ENCODE measurements around the gene TNFSF10.
A peak's percentile ranks its signal among the peaks of the same experiment; 100 is the strongest.

Gene TNFSF10

GRCh38 chr3:172464306-172464705 is 58.9 kb downstream of the TNFSF10 start:
- H3K9me2 ChIP-seq (replicated peaks; ENCODE audit: insufficient read depth, low read length), result no peaks in the 10 kb centered on the region
- H2AFZ ChIP-seq (ENCODE audit: low read depth, low read length, severe bottlenecking), result no peak overlapping the region
- no peak overlapping the region for H3K4me2 ChIP-seq (ENCODE audit: low read depth, low read length, poor library complexity, severe bottlenecking)
- no peaks in the 10 kb centered on the region for H3K79me2 ChIP-seq (ENCODE audit: insufficient read depth, low read length)
- H3K9me3 ChIP-seq (ENCODE audit: insufficient read depth, low read length), result no peaks in the 10 kb centered on the region
- H3K27me3 ChIP-seq (ENCODE audit: low read length), result no peaks in the 10 kb centered on the region
- H4K20me1 ChIP-seq (ENCODE audit: low read depth, low read length), result no peaks in the 10 kb centered on the region
- no peaks in the 10 kb centered on the region for H3F3A ChIP-seq (ENCODE audit: insufficient read depth)
- no peak for TF ChIP-seq EZH2phosphoT487 (conservative IDR thresholded peaks at IDR 0.05; ENCODE audit: low read length)
- TF ChIP-seq, protein P1, sequence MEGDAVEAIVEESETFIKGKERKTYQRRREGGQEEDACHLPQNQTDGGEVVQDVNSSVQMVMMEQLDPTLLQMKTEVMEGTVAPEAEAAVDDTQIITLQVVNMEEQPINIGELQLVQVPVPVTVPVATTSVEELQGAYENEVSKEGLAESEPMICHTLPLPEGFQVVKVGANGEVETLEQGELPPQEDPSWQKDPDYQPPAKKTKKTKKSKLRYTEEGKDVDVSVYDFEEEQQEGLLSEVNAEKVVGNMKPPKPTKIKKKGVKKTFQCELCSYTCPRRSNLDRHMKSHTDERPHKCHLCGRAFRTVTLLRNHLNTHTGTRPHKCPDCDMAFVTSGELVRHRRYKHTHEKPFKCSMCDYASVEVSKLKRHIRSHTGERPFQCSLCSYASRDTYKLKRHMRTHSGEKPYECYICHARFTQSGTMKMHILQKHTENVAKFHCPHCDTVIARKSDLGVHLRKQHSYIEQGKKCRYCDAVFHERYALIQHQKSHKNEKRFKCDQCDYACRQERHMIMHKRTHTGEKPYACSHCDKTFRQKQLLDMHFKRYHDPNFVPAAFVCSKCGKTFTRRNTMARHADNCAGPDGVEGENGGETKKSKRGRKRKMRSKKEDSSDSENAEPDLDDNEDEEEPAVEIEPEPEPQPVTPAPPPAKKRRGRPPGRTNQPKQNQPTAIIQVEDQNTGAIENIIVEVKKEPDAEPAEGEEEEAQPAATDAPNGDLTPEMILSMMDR (IDR thresholded peaks at IDR 0.05; ENCODE audit: insufficient read depth, low read length, poor library complexity, severe bottlenecking), result no peak
- no peak overlapping the region for H3K27ac ChIP-seq (ENCODE audit: low read depth, low read length)
- H3K4me3 ChIP-seq (ENCODE audit: insufficient read depth, low read length, poor library complexity, severe bottlenecking), result no peak overlapping the region
- H3K9ac ChIP-seq (ENCODE audit: low read length), result no peak overlapping the region
- no peaks in the 10 kb centered on the region for H3K36me3 ChIP-seq (ENCODE audit: low read length)

DNA sequence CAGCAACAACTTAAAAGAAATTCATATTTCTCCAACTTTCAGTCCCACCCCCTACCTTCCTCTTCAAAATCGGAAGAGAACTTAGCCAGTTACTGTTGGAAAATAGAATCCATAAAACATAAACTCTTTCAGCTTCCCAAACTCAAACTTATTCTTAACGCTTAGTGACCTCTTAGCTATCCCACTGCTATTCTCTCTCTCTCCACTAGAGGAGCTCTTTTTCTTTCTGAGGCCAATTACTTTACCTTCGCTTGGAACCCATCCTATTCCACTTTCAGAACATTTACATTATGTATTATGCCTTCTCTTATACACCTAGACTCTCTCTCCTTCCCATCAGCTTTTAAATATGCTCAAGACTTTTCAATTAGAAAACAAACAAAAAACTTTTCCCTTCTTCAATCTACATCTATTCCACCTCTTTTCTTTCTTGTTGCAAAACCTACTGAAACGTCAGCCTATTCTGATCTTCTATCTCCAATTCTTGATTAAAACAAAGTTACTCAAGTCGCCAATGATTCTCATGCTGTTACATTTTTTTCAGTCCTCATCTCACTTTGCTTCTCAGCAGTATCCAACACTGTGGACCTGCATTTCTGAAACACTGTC is 61.6 kb downstream of the TNFSF10 start:
- no peak overlapping the region for H3K4me3 ChIP-seq (ENCODE audit: insufficient read depth, low read length, poor library complexity, severe bottlenecking)
- no peak overlapping the region for H3K27ac ChIP-seq (ENCODE audit: low read depth, low read length)
- H3K4me2 ChIP-seq (ENCODE audit: low read depth, low read length, poor library complexity, severe bottlenecking), result no peak overlapping the region
- H3K9me3 ChIP-seq (ENCODE audit: insufficient read depth, low read length), result no peaks in the 10 kb centered on the region
- no peak overlapping the region for H3K9ac ChIP-seq (ENCODE audit: low read length)
- no peaks in the 10 kb centered on the region for H3K79me2 ChIP-seq (ENCODE audit: insufficient read depth, low read length)
- H3K27me3 ChIP-seq (ENCODE audit: low read length), result no peaks in the 10 kb centered on the region
- no peak overlapping the region for H2AFZ ChIP-seq (ENCODE audit: low read depth, low read length, severe bottlenecking)
- TF ChIP-seq, protein P1 (IDR thresholded peaks at IDR 0.05; ENCODE audit: insufficient read depth, low read length, poor library complexity, severe bottlenecking), result peak; percentile 80
- TF ChIP-seq EZH2phosphoT487 (conservative IDR thresholded peaks at IDR 0.05; ENCODE audit: low read length), result no peak
- H3K36me3 ChIP-seq (ENCODE audit: low read length), result no peaks in the 10 kb centered on the region
- no peaks in the 10 kb centered on the region for H3F3A ChIP-seq (ENCODE audit: insufficient read depth)
- H4K20me1 ChIP-seq (ENCODE audit: low read depth, low read length), result no peaks in the 10 kb centered on the region
- no peaks in the 10 kb centered on the region for H3K9me2 ChIP-seq (replicated peaks; ENCODE audit: insufficient read depth, low read length)

GRCh38 chr3:172456404-172456803 is 66.8 kb downstream of the TNFSF10 start:
- Histone ChIP-seq H3K27me3 (ENCODE audit: low read length) (no peaks in the 10 kb centered on the region), H3K79me2 (ENCODE audit: insufficient read depth, low read length) (no peaks in the 10 kb centered on the region), H3K9me2 (replicated peaks; ENCODE audit: insufficient read depth, low read length) (no peaks in the 10 kb centered on the region), H3K36me3 (ENCODE audit: low read length) (no peaks in the 10 kb centered on the region), H4K20me1 (ENCODE audit: low read depth, low read length) (no peaks in the 10 kb centered on the region), H2AFZ (ENCODE audit: low read depth, low read length, severe bottlenecking) (no peak overlapping the region), H3F3A (ENCODE audit: insufficient read depth) (no peaks in the 10 kb centered on the region), H3K9ac (ENCODE audit: low read length) (no peak overlapping the region), H3K4me3 (ENCODE audit: insufficient read depth, low read length, poor library complexity, severe bottlenecking) (no peak overlapping the region), H3K27ac (ENCODE audit: low read depth, low read length) (no peak overlapping the region), H3K4me2 (ENCODE audit: low read depth, low read length, poor library complexity, severe bottlenecking) (no peak overlapping the region), H3K9me3 (ENCODE audit: insufficient read depth, low read length) (no peaks in the 10 kb centered on the region)
- TF ChIP-seq, protein P1 (IDR thresholded peaks at IDR 0.05; ENCODE audit: insufficient read depth, low read length, poor library complexity, severe bottlenecking), result no peak
- no peak for TF ChIP-seq EZH2phosphoT487 (conservative IDR thresholded peaks at IDR 0.05; ENCODE audit: low read length)

Measured in SU-DHL-6 (cell line).